Liver (tissue), 3 donors: Measurements from ENCODE around the gene REEP3.

ENCODE experiments used
- CTCF ChIP-seq: fragments of 150-350 bp; IDR thresholded peaks from 2 replicates; pipeline ENCODE4 v1.5.1; 2017; ENCODE audit warnings: improper control_type of control experiment, low read depth, low read length; ENCODE audit not compliant: missing input control
- EGR1 ChIP-seq, 2 donors: IDR thresholded peaks; 2 replicates each; pipeline ENCODE4 v1.6.1; 2016 to 2018; ENCODE audit warnings: antibody characterized with exemption in 2 of 2, low read depth in 2 of 2
- FOXA2 ChIP-seq: IDR thresholded peaks from 2 replicates; pipeline ENCODE4 v1.6.1; 2016; ENCODE audit warnings: antibody characterized with exemption
- HNF4A ChIP-seq, 2 donors: conservative IDR thresholded peaks; 2 replicates each; pipeline ENCODE4 v1.6.1; 2016; ENCODE audit warnings: antibody characterized with exemption in 2 of 2, mild to moderate bottlenecking in 2 of 2
- JUND ChIP-seq, 2 donors: IDR thresholded peaks; 2 replicates each; pipeline ENCODE4 v1.6.1; 2016; ENCODE audit warnings: antibody characterized with exemption in 2 of 2
- REST ChIP-seq: IDR thresholded peaks from 2 replicates; pipeline ENCODE4 v1.6.1; 2016; ENCODE audit warnings: antibody characterized with exemption, mild to moderate bottlenecking
- TAF1 ChIP-seq: conservative IDR thresholded peaks from 2 replicates; pipeline ENCODE4 v1.6.1; 2016; ENCODE audit warnings: antibody characterized with exemption, mild to moderate bottlenecking
- YY1 ChIP-seq: IDR thresholded peaks from 2 replicates; pipeline ENCODE4 v1.6.1; 2016; ENCODE audit warnings: antibody characterized with exemption, mild to moderate bottlenecking
- donor health status: healthy.
- donor health status: healthy.

GRCh38 chr10:63622097-63622496 lies 100.9 kb downstream of the REEP3 start:
- TF ChIP-seq CTCF (no peak), EGR1 (IDR thresholded peaks at IDR 0.05; ENCODE audit: low read depth in 2 of 2) (no peak), REST (no peak), FOXA2 (no peak), JUND (IDR thresholded peaks at IDR 0.05) (no peak), HNF4A (conservative IDR thresholded peaks at IDR 0.05) (no peak), TAF1 (no peak), YY1 (no peak)
